ENCODE data around the gene EPN2. TPM values are rescaled to one million over a fixed set of nuclear protein-coding genes. Genes with fewer than 3 reads are reported as not detected.

EPN2 gene
- total RNA-seq, 2 experiments from 2014 or later: 11.9 to 12.3 TPM

- CTCF ChIA-PET: no interaction called here
- H3K27me3 Mint-ChIP-seq: peaks cover 35% of the 10 kb centered on the region
Measured at GRCh38 chr17:19312406-19312805, 75.2 kb downstream of the EPN2 start.

DNA sequence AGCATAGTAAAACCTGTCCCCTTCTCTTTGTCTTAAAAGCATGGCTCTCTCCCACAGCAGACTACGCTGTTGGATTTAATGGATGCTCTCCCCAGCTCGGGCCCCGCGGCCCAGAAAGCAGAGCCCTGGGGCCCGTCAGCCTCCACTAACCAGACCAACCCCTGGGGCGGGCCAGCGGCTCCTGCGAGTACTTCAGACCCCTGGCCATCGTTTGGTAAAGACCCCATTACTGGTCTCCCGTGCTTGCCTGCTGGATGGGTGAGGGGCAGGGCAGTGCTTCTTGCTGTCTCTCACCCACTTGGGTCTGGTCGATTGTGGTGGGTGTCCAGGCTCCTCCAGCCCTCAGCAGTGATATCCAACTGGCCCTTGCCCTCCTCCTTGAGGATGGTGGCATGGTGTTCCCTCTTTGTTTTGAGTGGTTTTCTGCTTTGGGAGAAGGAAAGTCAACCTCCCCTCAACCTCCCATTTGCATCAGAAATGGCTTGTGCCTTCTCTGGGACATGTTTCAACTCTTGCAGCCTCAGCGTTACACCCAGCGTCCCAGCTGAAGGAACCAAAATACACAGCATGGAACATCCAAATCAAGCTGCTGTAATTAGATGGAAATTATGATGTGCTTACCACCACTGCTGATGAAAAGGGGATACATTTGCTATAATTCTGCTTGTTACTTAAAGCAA, 76.0 kb downstream of the EPN2 start:
- TF ChIP-seq, protein P1, sequence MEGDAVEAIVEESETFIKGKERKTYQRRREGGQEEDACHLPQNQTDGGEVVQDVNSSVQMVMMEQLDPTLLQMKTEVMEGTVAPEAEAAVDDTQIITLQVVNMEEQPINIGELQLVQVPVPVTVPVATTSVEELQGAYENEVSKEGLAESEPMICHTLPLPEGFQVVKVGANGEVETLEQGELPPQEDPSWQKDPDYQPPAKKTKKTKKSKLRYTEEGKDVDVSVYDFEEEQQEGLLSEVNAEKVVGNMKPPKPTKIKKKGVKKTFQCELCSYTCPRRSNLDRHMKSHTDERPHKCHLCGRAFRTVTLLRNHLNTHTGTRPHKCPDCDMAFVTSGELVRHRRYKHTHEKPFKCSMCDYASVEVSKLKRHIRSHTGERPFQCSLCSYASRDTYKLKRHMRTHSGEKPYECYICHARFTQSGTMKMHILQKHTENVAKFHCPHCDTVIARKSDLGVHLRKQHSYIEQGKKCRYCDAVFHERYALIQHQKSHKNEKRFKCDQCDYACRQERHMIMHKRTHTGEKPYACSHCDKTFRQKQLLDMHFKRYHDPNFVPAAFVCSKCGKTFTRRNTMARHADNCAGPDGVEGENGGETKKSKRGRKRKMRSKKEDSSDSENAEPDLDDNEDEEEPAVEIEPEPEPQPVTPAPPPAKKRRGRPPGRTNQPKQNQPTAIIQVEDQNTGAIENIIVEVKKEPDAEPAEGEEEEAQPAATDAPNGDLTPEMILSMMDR (IDR thresholded peaks at IDR 0.05): no peak
- peaks cover 34% of the 10 kb centered on the region for H3K27me3 Mint-ChIP-seq
- H3K36me3 Mint-ChIP-seq (ENCODE audit: low read depth): peaks cover 4% of the 10 kb centered on the region
- H3K9me3 Mint-ChIP-seq: no peaks in the 10 kb centered on the region
- H3K27me3 ChIP-seq (ENCODE audit: control insufficient read depth in 1 of 2, insufficient read depth in 2 of 2, low read length in 2 of 2): peaks cover 11 to 22% of the 10 kb centered on the region in 2 experiments
- ATAC-seq (ENCODE audit: poor library complexity): no peak
- H3K27ac ChIP-seq (ENCODE audit: low read depth in 1 of 2, low read length in 2 of 2): no peak overlapping the region
- H3K36me3 ChIP-seq (ENCODE audit: insufficient read depth, low read length): no peaks in the 10 kb centered on the region
- no peaks in the 10 kb centered on the region for H3K4me1 ChIP-seq (ENCODE audit: insufficient read depth, low read length)
- no peaks in the 10 kb centered on the region for H3K4me1 Mint-ChIP-seq (ENCODE audit: low read depth)
- no peak overlapping the region for H3K4me3 Mint-ChIP-seq
- no peak for DNase-seq
- POLR2A ChIA-PET: no interaction called here
- no peak overlapping the region for H3K4me3 ChIP-seq (ENCODE audit: low read length)
- CTCF ChIA-PET: no interaction called here
- intact Hi-C loops (cut with DNase I, micrococcal nuclease): no loop called here
- H3K9me3 ChIP-seq (ENCODE audit: control insufficient read depth in 1 of 2, insufficient read depth in 1 of 2, low read length in 2 of 2): no peaks in the 10 kb centered on the region
- H3K27ac Mint-ChIP-seq: no peak overlapping the region

More at GRCh38 chr17:19312406-19312805, 75.2 kb downstream of the EPN2 start:
- Mint-ChIP-seq H3K9me3 (no peaks in the 10 kb centered on the region), H3K36me3 (ENCODE audit: low read depth) (peaks cover 4% of the 10 kb centered on the region), H3K4me1 (ENCODE audit: low read depth) (peaks cover 4% of the 10 kb centered on the region), H3K4me3 (no peak overlapping the region), H3K27ac (no peak overlapping the region)
- TF ChIP-seq, protein P1 (IDR thresholded peaks at IDR 0.05): no peak
- intact Hi-C loops (cut with DNase I, micrococcal nuclease): no loop called here
- POLR2A ChIA-PET: no interaction called here
- Histone ChIP-seq H3K36me3 (ENCODE audit: insufficient read depth, low read length) (no peaks in the 10 kb centered on the region), H3K27me3 (ENCODE audit: control insufficient read depth in 1 of 2, insufficient read depth in 2 of 2, low read length in 2 of 2) (peaks cover 16 to 30% of the 10 kb centered on the region in 2 experiments), H3K4me1 (ENCODE audit: insufficient read depth, low read length) (no peaks in the 10 kb centered on the region), H3K4me3 (ENCODE audit: low read length) (no peak overlapping the region), H3K9me3 (ENCODE audit: control insufficient read depth in 1 of 2, insufficient read depth in 1 of 2, low read length in 2 of 2) (no peaks in the 10 kb centered on the region), H3K27ac (ENCODE audit: low read depth in 1 of 2, low read length in 2 of 2) (no peak overlapping the region)
- ATAC-seq (ENCODE audit: poor library complexity) (no peak), DNase-seq (no peak)

DNA sequence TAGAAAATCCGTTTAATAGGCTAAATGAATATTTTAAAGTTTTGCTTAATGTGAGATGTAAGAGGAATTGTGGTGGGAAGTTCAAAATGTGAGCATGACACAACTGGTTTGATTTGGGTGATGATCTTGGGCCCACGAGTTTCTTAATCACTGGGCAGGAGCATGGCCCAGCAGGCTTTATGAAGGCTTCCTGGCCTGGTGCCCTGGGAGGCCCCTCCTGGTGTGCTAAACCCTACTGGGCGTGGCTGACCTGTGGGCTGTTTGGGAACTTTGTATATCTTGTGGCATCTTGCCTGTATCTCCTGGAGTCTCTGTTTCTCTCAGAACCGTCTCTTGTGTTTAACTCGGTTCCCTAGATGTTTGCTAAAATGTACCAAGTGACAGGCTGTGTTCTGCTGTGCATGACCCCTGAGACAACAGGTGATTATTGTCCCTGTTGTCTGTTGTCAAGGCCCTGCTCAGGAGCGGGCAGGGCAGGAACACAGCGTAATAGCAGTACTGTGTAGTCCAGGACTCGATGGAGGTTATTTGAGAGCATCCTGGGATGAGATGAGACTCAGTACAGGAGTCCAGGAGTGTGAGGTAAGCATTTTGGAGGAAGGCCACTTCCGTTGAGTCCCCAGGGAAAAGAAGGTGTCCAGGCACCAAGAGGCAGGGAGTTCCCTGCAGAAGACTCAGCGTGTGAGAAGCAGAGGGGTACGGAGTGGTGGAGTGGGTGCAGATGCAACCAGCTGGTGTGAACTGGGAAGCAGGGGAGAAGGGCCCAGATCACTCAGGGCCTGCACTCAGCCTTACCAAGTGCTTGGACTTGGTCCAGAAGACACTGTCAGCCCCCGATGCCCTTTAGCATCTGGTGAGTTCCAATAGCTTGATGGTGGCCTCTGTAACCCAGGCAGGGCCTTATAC, 76.8 kb downstream of the EPN2 start:
- CTCF ChIA-PET: no interaction called here
- H3K4me1 Mint-ChIP-seq (ENCODE audit: low read depth): no peaks in the 10 kb centered on the region

More for the DNA sequence above, 76.8 kb downstream of the EPN2 start:
- peaks cover 27% of the 10 kb centered on the region for H3K27me3 Mint-ChIP-seq
- POLR2A ChIA-PET: no interaction called here
- no peak overlapping the region for H3K4me3 ChIP-seq (ENCODE audit: low read length)
- H3K27ac ChIP-seq (ENCODE audit: low read depth in 1 of 2, low read length in 2 of 2): no peak overlapping the region
- no peaks in the 10 kb centered on the region for H3K9me3 ChIP-seq (ENCODE audit: control insufficient read depth in 1 of 2, insufficient read depth in 1 of 2, low read length in 2 of 2)
- H3K36me3 Mint-ChIP-seq (ENCODE audit: low read depth): peaks cover 4% of the 10 kb centered on the region
- ATAC-seq (ENCODE audit: poor library complexity) (no peak), DNase-seq (no peak)
- intact Hi-C loops (cut with DNase I, micrococcal nuclease): no loop called here
- no peak overlapping the region for H3K4me3 Mint-ChIP-seq
- H3K27me3 ChIP-seq (ENCODE audit: control insufficient read depth in 1 of 2, insufficient read depth in 2 of 2, low read length in 2 of 2): peaks cover 9 to 16% of the 10 kb centered on the region in 2 experiments
- H3K4me1 ChIP-seq (ENCODE audit: insufficient read depth, low read length): no peaks in the 10 kb centered on the region
- H3K9me3 Mint-ChIP-seq: no peaks in the 10 kb centered on the region
- TF ChIP-seq, protein P1 (IDR thresholded peaks at IDR 0.05): no peak
- H3K36me3 ChIP-seq (ENCODE audit: insufficient read depth, low read length): no peaks in the 10 kb centered on the region
- no peak overlapping the region for H3K27ac Mint-ChIP-seq
